HL-60 (cell line): Measurements from ENCODE around the gene PHLPP2.

ENCODE experiments used
- DNase-seq, 2 experiments: peaks; one replicate each; pipeline ENCODE4 v3.0.0-alpha.2; 2010 to 2020; ENCODE audit warnings: low read depth in 1 of 2, low spot score in 1 of 2
- H3K27ac ChIP-seq: fragments of 250-450 bp; sonication (Bioruptor Pico); replicated peaks from 2 replicates; pipeline ENCODE4 v1.5.1; 2020; ENCODE audit warnings: mild to moderate bottlenecking, moderate library complexity
- H3K27me3 ChIP-seq: fragments of 250-450 bp; sonication (Bioruptor Pico); 2 replicates; pipeline ENCODE4 v1.5.1; 2021; ENCODE audit warnings: mild to moderate bottlenecking, moderate library complexity; ENCODE audit not compliant: insufficient read depth, poor library complexity, severe bottlenecking
- H3K4me3 ChIP-seq: replicated peaks from 2 replicates; pipeline ENCODE4 v1.5.1; 2011; ENCODE audit warnings: mild to moderate bottlenecking, control low read depth, low read length; ENCODE audit not compliant: insufficient read depth
- CTCF ChIP-seq: IDR thresholded peaks from one replicate; pipeline ENCODE4 v1.5.1; 2011; ENCODE audit warnings: low read length, control low read depth, inconsistent platforms; ENCODE audit not compliant: insufficient read depth
- GABPA ChIP-seq: IDR thresholded peaks from 2 replicates; pipeline ENCODE4 v1.6.1; 2012; ENCODE audit warnings: low read depth
- POLR2AphosphoS5 ChIP-seq: IDR thresholded peaks from 2 replicates; pipeline ENCODE4 v1.6.1; 2012; ENCODE audit warnings: low read depth
- REST ChIP-seq: IDR thresholded peaks from 2 replicates; pipeline ENCODE4 v1.6.1; 2012; ENCODE audit warnings: low read depth; ENCODE audit not compliant: insufficient replicate concordance
- SPI1 ChIP-seq: IDR thresholded peaks from 2 replicates; pipeline ENCODE4 v1.6.1; 2012; ENCODE audit warnings: low read depth, mild to moderate bottlenecking, borderline replicate concordance

The PHLPP2 gene

GRCh38 chr16:71670537-71670936 lies 54.0 kb downstream of the PHLPP2 start:
- DNase-seq, result no peak
- TF ChIP-seq SPI1, result no peak
- no peak for TF ChIP-seq GABPA
- no peak for TF ChIP-seq CTCF
- TF ChIP-seq REST, result no peak
- TF ChIP-seq POLR2AphosphoS5, result no peak
- no peak overlapping the region for H3K4me3 ChIP-seq
- H3K27ac ChIP-seq, result no peak overlapping the region
- no peaks in the 10 kb centered on the region for H3K27me3 ChIP-seq

GRCh38 chr16:71669926-71670536 lies 54.5 kb downstream of the PHLPP2 start:
- Histone ChIP-seq H3K27me3 (no peaks in the 10 kb centered on the region), H3K4me3 (no peak overlapping the region), H3K27ac (no peak overlapping the region)
- TF ChIP-seq CTCF (no peak), REST (no peak), POLR2AphosphoS5 (no peak), GABPA (no peak), SPI1 (no peak)
- no peak for DNase-seq

GRCh38 chr16:71666928-71667707 lies 57.4 kb downstream of the PHLPP2 start:
- Histone ChIP-seq H3K27ac (no peak overlapping the region), H3K4me3 (no peak overlapping the region), H3K27me3 (no peaks in the 10 kb centered on the region)
- no peak for DNase-seq
- TF ChIP-seq SPI1, result no peak
- no peak for TF ChIP-seq POLR2AphosphoS5
- no peak for TF ChIP-seq GABPA
- TF ChIP-seq CTCF, result no peak
- no peak for TF ChIP-seq REST
